Mesothelial cell of epicardium (in vitro differentiated cells): Measurements from ENCODE around the gene DPP4. TPM values are rescaled to one million over a fixed set of nuclear protein-coding genes. Genes with fewer than 3 reads are reported as not detected.
"Not testable (repeated sequence)": the region's sequence is repeated elsewhere in the genome, so short reads cannot be mapped to it uniquely, and the experiment has no call there.

Experiments used
- DNase-seq, 2 experiments: peaks; one replicate each; pipeline ENCODE4 v3.0.0; 2021; ENCODE audit warnings: low spot score in 2 of 2; ENCODE audit not compliant: unreplicated experiment in 2 of 2
- H3K27ac Mint-ChIP-seq: 2 replicates; pipeline ENCODE4 v1.8.0; 2021; ENCODE audit warnings: mixed read lengths
- H3K27me3 Mint-ChIP-seq: 2 replicates; pipeline ENCODE4 v1.8.0; 2021; ENCODE audit warnings: low read depth, mixed read lengths
- H3K36me3 Mint-ChIP-seq: 2 replicates; pipeline ENCODE4 v1.8.0; 2021; ENCODE audit warnings: mixed read lengths
- H3K4me1 Mint-ChIP-seq: 2 replicates; pipeline ENCODE4 v1.8.0; 2021; ENCODE audit warnings: mixed read lengths
- H3K4me3 Mint-ChIP-seq: 2 replicates; pipeline ENCODE4 v1.8.0; 2021; ENCODE audit warnings: mild to moderate bottlenecking, moderate library complexity, mixed read lengths
- H3K9me3 Mint-ChIP-seq: 2 replicates; pipeline ENCODE4 v1.8.0; 2021; ENCODE audit warnings: mixed read lengths
- CTCF ChIP-seq: fragments of 200-600 bp; sonication (generic); IDR thresholded peaks from one replicate; pipeline ENCODE4 v1.5.0; 2021; ENCODE audit warnings: antibody characterized with exemption; ENCODE audit not compliant: unreplicated experiment
- total RNA-seq: library from RNA; stranded (reverse); gene quantifications from 3 replicates; pipeline ENCODE4 v1.2.1, GENCODE V29; 2021

Gene DPP4
- total RNA-seq, 1 donor from 2014 or later = 8.2 TPM

GRCh38 chr2:161982548-161983330, 91.3 kb downstream of the DPP4 start:
- Mint-ChIP-seq H3K27me3 (peaks cover 7% of the 10 kb centered on the region), H3K4me1 (no peaks in the 10 kb centered on the region), H3K36me3 (no peaks in the 10 kb centered on the region), H3K27ac (no peak overlapping the region), H3K9me3 (no peaks in the 10 kb centered on the region), H3K4me3 (no peak overlapping the region)
- DNase-seq = no peak
- no peak for TF ChIP-seq CTCF

GRCh38 chr2:161981679-161982250, 92.2 kb downstream of the DPP4 start:
- H3K36me3 Mint-ChIP-seq = no peaks in the 10 kb centered on the region
- no peaks in the 10 kb centered on the region for H3K4me1 Mint-ChIP-seq
- H3K27me3 Mint-ChIP-seq = peaks cover 7% of the 10 kb centered on the region
- H3K4me3 Mint-ChIP-seq = no peak overlapping the region
- TF ChIP-seq CTCF = no peak
- H3K27ac Mint-ChIP-seq = no peak overlapping the region
- no peaks in the 10 kb centered on the region for H3K9me3 Mint-ChIP-seq
- DNase-seq = no peak

- Mint-ChIP-seq H3K4me3 (no peak overlapping the region), H3K36me3 (no peaks in the 10 kb centered on the region), H3K27me3 (peaks cover 7% of the 10 kb centered on the region), H3K9me3 (no peaks in the 10 kb centered on the region), H3K27ac (no peak overlapping the region), H3K4me1 (no peaks in the 10 kb centered on the region)
- no peak for DNase-seq
- TF ChIP-seq CTCF = no peak
Measured at GRCh38 chr2:161980976-161981375, 93.0 kb downstream of the DPP4 start.

- H3K4me3 Mint-ChIP-seq = no peak overlapping the region
- no peak for TF ChIP-seq CTCF
- no peaks in the 10 kb centered on the region for H3K36me3 Mint-ChIP-seq
- H3K9me3 Mint-ChIP-seq = no peaks in the 10 kb centered on the region
- no peaks in the 10 kb centered on the region for H3K4me1 Mint-ChIP-seq
- no peak for DNase-seq
- peaks cover 7% of the 10 kb centered on the region for H3K27me3 Mint-ChIP-seq
- H3K27ac Mint-ChIP-seq = no peak overlapping the region
Measured at GRCh38 chr2:161979490-161979889, 94.5 kb downstream of the DPP4 start.

- not testable (repeated sequence) for H3K36me3 Mint-ChIP-seq, H3K9me3 Mint-ChIP-seq, H3K4me3 Mint-ChIP-seq, DNase-seq, H3K27ac Mint-ChIP-seq, H3K27me3 Mint-ChIP-seq, H3K4me1 Mint-ChIP-seq
Measured at GRCh38 chr2:161977926-161978325, 96.1 kb downstream of the DPP4 start.

- Mint-ChIP-seq H3K27me3 (peaks cover 5% of the 10 kb centered on the region), H3K4me1 (no peaks in the 10 kb centered on the region), H3K27ac (no peak overlapping the region), H3K4me3 (no peak overlapping the region), H3K36me3 (no peaks in the 10 kb centered on the region), H3K9me3 (no peaks in the 10 kb centered on the region)
- no peak for DNase-seq
- TF ChIP-seq CTCF = no peak
Measured at GRCh38 chr2:161976917-161977316, 97.1 kb downstream of the DPP4 start.
